ENCODE data around the gene MAD1L1. TPM values are rescaled to one million over a fixed set of nuclear protein-coding genes. Genes with fewer than 3 reads are reported as not detected.

The MAD1L1 gene
- total and polyA plus RNA-seq, 2 of the 13 experiments (the other 11 are each of a cell fraction or from before 2014, with no cell fraction given) = 17.4 to 64.7 TPM

- in situ Hi-C loops (cut with HindIII; ENCODE audit: extremely low pct_ligation_motif_present, low pct_unique_long_range_greater_than_20kb) = no loop called here
- Histone ChIP-seq H2AFZ (ENCODE audit: low read length) (no peak overlapping the region), H3K79me2 (ENCODE audit: insufficient read depth, low read length) (no peaks in the 10 kb centered on the region), H3K27me3 (ENCODE audit: control insufficient read depth in 1 of 2, insufficient read depth in 2 of 2, low read length in 2 of 2) (no peaks in the 10 kb centered on the region), H3K4me3 (replicated peaks in 1 of 3; ENCODE audit: insufficient read depth in 1 of 3, low read depth in 2 of 3, low read length in 3 of 3) (no peak overlapping the region), H4K20me1 (ENCODE audit: insufficient read depth, low read length) (0 out of 2 replicates have a peak, but pooled peaks cover 2% of the 10 kb centered on the region), H3K36me3 (replicated peaks in 1 of 2; ENCODE audit: control insufficient read depth in 1 of 2, insufficient read depth in 2 of 2, low read length in 2 of 2) (peaks cover 2 to 11% of the 10 kb centered on the region in 2 experiments; a peak in 3 of 5 replicates), H3K4me1 (ENCODE audit: insufficient read depth, low read length) (0 out of 2 replicates have a peak, but pooled peaks cover 5% of the 10 kb centered on the region), H3K4me2 (ENCODE audit: low read depth, low read length) (no peak overlapping the region), H3K9ac (ENCODE audit: insufficient read depth, low read depth, low read length) (no peak overlapping the region), H3K27ac (ENCODE audit: extremely low read length, insufficient read depth, low read length) (no peak overlapping the region), H3K9me3 (ENCODE audit: low read length) (no peaks in the 10 kb centered on the region)
- ChIA-PET POLR2A (no interaction called here), CTCF (ENCODE audit: low intra/inter-chr PET ratio, low total read pairs) (no interaction called here)
- no peak for DNase-seq (ENCODE audit: low spot score)
- no TSS peak for BruUV-seq (replicated peaks)
- ATAC-seq = no peak
- FAIRE-seq = no peak
- 97% methylated on average over 17 of the region's 33 CpGs for WGBS (ENCODE audit: low lambda C conversion rate)
- TF ChIP-seq AGO2 (optimal IDR thresholded peaks at IDR 0.05; ENCODE audit: low read depth, low read length) = peak; percentile 40
- TF ChIP-seq ZBTB46 (CRISPR knock-in tag; IDR thresholded peaks at IDR 0.05; ENCODE audit: borderline replicate concordance) = no peak
- intact Hi-C loops (cut with micrococcal nuclease; ENCODE audit: unreplicated experiment) = no loop called here
These were observed 230.9 kb downstream of the MAD1L1 start for GRCh38 chr7:2001601-2002442.

GRCh38 chr7:2000746-2001321 is 231.9 kb downstream of the MAD1L1 start:
- H3K27me3 ChIP-seq (ENCODE audit: control insufficient read depth in 1 of 2, insufficient read depth in 2 of 2, low read length in 2 of 2) = no peaks in the 10 kb centered on the region
- H3K27ac ChIP-seq (ENCODE audit: extremely low read length, insufficient read depth, low read length) = no peak overlapping the region
- CTCF ChIA-PET (ENCODE audit: low intra/inter-chr PET ratio, low total read pairs) = no interaction called here
- intact Hi-C loops (cut with micrococcal nuclease; ENCODE audit: unreplicated experiment) (no loop called here), in situ Hi-C loops (cut with HindIII; ENCODE audit: extremely low pct_ligation_motif_present, low pct_unique_long_range_greater_than_20kb) (no loop called here)
- no peaks in the 10 kb centered on the region for H3K79me2 ChIP-seq (ENCODE audit: insufficient read depth, low read length)
- BruUV-seq (replicated peaks) = no TSS peak
- H3K36me3 ChIP-seq (replicated peaks in 1 of 2; ENCODE audit: control insufficient read depth in 1 of 2, insufficient read depth in 2 of 2, low read length in 2 of 2) = peaks cover 2 to 11% of the 10 kb centered on the region in 2 experiments; a peak in 3 of 5 replicates
- no peak for ATAC-seq
- no peaks in the 10 kb centered on the region for H3K9me3 ChIP-seq (ENCODE audit: low read length)
- H4K20me1 ChIP-seq (ENCODE audit: insufficient read depth, low read length) = 0 out of 2 replicates have a peak, but pooled peaks cover 2% of the 10 kb centered on the region
- TF ChIP-seq SRY (CRISPR knock-in tag; IDR thresholded peaks at IDR 0.05) (no peak), ZNF607 (CRISPR knock-in tag; IDR thresholded peaks at IDR 0.05; ENCODE audit: borderline replicate concordance) (no peak)
- no peak overlapping the region for H3K4me2 ChIP-seq (ENCODE audit: low read depth, low read length)
- WGBS (ENCODE audit: low lambda C conversion rate) = 92% methylated on average over 13 of the region's 25 CpGs
- no peak overlapping the region for H3K4me3 ChIP-seq (replicated peaks in 1 of 3; ENCODE audit: insufficient read depth in 1 of 3, low read depth in 2 of 3, low read length in 3 of 3)
- 0 out of 2 replicates have a peak, but pooled peaks cover 5% of the 10 kb centered on the region for H3K4me1 ChIP-seq (ENCODE audit: insufficient read depth, low read length)
- DNase-seq (ENCODE audit: low spot score) = no peak
- POLR2A ChIA-PET = no interaction called here
- no peak overlapping the region for H2AFZ ChIP-seq (ENCODE audit: low read length)
- no peak for FAIRE-seq
- H3K9ac ChIP-seq (ENCODE audit: insufficient read depth, low read depth, low read length) = no peak overlapping the region

All from HepG2 (cell line).